HG03135 (cell line): ENCODE measurements around the gene DIP2C.
A peak's percentile ranks its signal among the peaks of the same experiment; 100 is the strongest.

ENCODE experiments used
- ATAC-seq: cut with Tn5 transposase; IDR thresholded peaks from one replicate; pipeline ENCODE4 v1.9.1; 2021; ENCODE audit warnings: mild to moderate bottlenecking, moderate library complexity; ENCODE audit not compliant: unreplicated experiment

Gene DIP2C

GRCh38 chr10:299512-299911, 390.0 kb downstream of the DIP2C start:
- ATAC-seq: no peak

- ATAC-seq: no peak
Measured at GRCh38 chr10:298033-298432, 391.4 kb downstream of the DIP2C start.

GRCh38 chr10:297567-297966, 391.9 kb downstream of the DIP2C start:
- ATAC-seq: no peak

- no peak for ATAC-seq
Measured at GRCh38 chr10:293636-294035, 395.8 kb downstream of the DIP2C start.

- no peak for ATAC-seq
Measured at GRCh38 chr10:290026-290725, 399.3 kb downstream of the DIP2C start.

- no peak for ATAC-seq
Measured at GRCh38 chr10:289581-289980, 399.9 kb downstream of the DIP2C start.

GRCh38 chr10:288316-289200, 400.9 kb downstream of the DIP2C start:
- no peak for ATAC-seq

- no peak for ATAC-seq
Measured at GRCh38 chr10:287814-288213, 401.7 kb downstream of the DIP2C start.

GRCh38 chr10:287026-287709, 402.3 kb downstream of the DIP2C start:
- ATAC-seq: no peak

GRCh38 chr10:285216-285615, 404.3 kb downstream of the DIP2C start:
- ATAC-seq: no peak

- ATAC-seq: peak; percentile 85
Measured at GRCh38 chr10:283916-284356, 405.5 kb downstream of the DIP2C start.

GRCh38 chr10:283140-283479, 406.4 kb downstream of the DIP2C start:
- no peak for ATAC-seq

- ATAC-seq: no peak
Measured at GRCh38 chr10:282294-283139, 407.0 kb downstream of the DIP2C start.

GRCh38 chr10:279655-280054, 409.8 kb downstream of the DIP2C start:
- ATAC-seq: no peak

GRCh38 chr10:279232-279631, 410.2 kb downstream of the DIP2C start:
- ATAC-seq: no peak

- ATAC-seq: no peak
Measured at GRCh38 chr10:278707-279106, 410.8 kb downstream of the DIP2C start.

GRCh38 chr10:277963-278362, 411.5 kb downstream of the DIP2C start:
- no peak for ATAC-seq

GRCh38 chr10:275680-276079, 413.8 kb downstream of the DIP2C start:
- ATAC-seq: no peak

- no peak for ATAC-seq
Measured at GRCh38 chr10:274866-275265, 414.6 kb downstream of the DIP2C start.

GRCh38 chr10:273088-273487, 416.4 kb downstream of the DIP2C start:
- no peak for ATAC-seq

- ATAC-seq: no peak
Measured at GRCh38 chr10:271722-272121, 417.7 kb downstream of the DIP2C start.
